NOMO-1 treated with dmso at 0.1 percent for 144 hours (cell line): ENCODE results near the gene SEMA3D.

ENCODE experiments used
- DNase-seq: peaks from one replicate; lab custom pipeline; 2025; ENCODE audit not compliant: unreplicated experiment; lab: John Stamatoyannopoulos, UW

Gene SEMA3D

DNA sequence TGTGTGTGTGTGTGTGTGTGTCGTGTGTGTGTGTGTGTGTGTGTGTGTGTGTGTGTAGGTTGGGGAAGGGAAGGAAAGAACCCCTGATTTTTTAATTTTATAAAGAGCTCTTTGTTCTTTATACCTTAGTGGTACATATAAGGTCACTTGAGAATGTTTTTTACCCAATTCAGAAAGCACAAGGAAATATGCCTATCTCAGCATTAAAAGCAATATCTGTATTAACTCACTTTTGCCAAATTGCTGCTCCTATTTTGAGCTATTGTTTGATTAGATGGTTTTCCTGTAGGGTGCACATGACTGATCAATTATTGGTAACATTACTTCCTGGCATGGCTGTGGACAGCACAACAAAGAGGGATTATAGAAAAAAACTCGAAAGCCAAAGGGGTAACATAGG, 60.5 kb downstream of the SEMA3D start:
- DNase-seq, result no peak

DNA sequence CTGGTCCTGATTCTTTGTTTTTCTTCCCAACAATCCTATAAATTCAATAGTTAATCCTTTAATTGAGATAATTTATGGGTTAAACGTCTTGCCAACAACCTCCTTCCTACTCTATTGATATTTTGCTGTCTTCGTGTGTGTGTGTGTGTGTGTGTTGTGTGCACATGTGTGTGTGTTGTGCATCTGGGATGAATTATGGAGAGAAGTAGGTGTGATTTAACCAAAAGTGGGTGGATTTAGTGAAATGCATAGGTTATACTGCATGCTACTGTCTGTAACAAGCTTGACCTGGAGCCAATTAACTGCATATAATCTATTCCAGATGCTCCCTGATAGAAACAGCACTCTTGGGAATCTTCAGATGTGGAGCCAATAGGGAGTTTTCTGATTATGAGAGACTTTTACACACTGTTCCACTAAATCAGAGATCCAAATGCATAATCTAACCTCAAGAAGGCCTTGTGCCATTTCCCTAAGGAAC, 61.2 kb downstream of the SEMA3D start:
- no peak for DNase-seq

DNA sequence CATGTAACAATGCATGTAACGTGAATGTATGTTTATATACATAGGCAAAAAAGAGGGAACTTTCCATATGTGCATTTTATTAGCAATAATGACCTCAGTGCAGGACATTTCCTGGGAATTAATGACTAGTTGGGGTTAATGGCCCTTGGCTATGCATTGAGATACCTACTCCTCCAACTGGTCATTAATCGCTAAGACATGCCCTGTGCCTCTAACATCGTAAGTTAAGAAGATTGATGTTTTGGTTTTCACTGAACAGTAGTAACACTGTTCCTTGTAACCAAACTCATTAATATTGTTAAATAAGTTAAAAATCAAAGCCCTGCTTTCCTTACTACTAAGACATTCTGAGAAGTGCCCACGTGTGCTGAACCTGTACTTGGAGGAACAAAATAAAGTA, 61.7 kb downstream of the SEMA3D start:
- no peak for DNase-seq

DNA sequence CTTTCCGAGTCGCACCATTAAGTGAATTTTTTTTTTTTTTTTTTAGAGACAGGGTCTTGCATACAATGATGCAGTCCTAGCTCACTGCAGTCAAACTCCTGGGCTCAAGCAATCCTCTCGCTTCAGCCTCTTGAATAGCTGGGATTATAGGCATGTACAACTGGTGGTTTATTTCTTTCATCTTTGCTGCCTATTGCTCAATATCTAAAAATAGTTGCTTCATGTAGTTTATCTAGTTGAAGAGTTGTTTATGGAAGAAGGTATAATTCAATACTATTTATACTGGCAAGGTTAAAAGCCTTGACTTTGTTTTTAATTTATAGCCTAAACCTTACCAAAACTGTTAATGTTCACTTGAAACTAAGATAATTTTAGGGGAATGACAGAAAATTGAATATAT, 66.9 kb downstream of the SEMA3D start:
- DNase-seq, result no peak

DNA sequence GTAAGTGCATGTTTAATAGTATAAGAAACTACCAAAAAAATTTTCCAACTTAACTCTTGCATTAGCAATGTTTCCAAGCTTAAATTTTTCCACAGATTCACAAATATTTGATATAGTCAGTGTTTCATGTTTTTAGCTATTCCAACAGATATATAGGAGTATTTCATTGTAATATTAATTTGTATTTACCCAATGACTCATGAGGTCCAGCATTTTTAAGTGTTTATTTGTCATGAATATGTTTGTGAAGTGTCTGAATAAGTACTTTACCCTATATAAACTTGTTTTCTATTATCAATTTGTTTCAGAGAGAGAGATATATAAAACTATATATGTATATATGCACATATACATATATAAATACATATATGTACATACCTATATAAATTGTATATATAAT, 71.0 kb downstream of the SEMA3D start:
- no peak for DNase-seq

DNA sequence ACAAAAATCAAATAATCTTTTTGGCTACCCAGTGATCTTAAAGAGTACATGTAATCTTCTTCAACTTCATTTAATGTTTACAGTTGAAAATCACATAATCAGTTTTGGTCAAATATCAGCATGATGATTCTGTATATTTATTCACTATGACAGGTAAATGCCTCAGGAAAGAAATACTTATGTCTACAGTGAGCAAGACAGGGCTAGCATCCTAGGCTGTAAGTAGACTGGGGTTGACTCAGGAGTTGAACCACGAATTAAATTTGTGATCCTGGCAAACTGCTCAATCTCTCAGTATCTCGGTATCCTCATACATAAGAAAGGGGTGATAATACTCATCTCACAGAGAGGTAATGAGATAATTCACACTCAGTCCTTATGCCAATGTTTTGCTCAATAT, 71.8 kb downstream of the SEMA3D start:
- no peak for DNase-seq

DNA sequence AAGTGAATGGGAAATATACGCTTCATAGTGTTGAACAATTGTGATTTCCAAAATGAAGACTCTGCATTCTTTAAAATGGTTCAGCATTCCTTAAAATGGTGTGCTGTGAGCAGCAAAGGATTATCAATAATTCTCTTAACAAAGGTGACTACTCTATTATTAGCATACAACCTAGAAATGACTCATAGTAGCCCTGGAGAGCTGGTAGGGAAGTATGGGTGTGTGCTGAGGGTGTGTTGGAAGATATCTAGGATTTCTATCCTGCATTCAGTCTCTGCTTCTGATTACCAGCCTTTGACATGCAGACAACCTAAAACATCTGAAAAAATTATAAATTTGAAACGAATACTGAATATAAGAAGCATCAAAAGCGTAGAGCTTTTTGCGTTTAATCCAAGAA, 72.5 kb downstream of the SEMA3D start:
- no peak for DNase-seq

DNA sequence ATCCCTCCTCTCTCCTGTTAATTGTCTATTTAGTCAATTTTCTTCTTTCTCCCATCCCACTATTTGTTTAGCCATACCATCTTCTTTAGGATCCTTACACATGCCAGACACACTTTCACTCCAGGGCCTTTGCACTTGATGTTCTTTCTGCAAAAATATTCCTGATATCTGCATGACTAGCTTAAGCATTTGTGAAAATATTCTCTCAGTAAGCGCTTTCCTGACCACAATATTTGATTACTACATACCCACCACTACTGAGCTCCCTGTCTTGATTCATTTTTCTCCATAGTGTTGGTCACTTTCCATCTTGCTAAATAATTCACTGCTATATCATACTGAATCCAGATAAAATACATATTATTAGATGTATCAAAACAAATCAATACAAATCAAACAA, 75.1 kb downstream of the SEMA3D start:
- no peak for DNase-seq

DNA sequence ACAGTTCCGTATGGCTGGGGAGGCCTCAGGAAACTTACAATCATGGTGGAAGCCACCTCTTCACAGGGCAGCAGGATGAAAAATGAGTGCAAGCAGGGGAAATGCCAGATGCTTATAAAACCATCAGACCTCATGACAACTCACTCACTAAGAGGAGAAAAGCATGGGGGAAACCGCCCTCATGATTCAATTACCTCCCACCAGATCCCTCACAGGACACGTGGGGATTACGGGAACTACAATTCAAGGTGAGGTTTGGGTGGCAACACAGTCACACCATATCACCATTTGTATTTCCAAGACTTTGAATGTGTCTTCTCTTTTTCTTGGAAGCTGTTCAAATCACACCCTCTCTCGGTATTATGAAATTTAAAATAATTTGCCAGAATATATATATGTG, 80.1 kb downstream of the SEMA3D start:
- DNase-seq, result no peak

DNA sequence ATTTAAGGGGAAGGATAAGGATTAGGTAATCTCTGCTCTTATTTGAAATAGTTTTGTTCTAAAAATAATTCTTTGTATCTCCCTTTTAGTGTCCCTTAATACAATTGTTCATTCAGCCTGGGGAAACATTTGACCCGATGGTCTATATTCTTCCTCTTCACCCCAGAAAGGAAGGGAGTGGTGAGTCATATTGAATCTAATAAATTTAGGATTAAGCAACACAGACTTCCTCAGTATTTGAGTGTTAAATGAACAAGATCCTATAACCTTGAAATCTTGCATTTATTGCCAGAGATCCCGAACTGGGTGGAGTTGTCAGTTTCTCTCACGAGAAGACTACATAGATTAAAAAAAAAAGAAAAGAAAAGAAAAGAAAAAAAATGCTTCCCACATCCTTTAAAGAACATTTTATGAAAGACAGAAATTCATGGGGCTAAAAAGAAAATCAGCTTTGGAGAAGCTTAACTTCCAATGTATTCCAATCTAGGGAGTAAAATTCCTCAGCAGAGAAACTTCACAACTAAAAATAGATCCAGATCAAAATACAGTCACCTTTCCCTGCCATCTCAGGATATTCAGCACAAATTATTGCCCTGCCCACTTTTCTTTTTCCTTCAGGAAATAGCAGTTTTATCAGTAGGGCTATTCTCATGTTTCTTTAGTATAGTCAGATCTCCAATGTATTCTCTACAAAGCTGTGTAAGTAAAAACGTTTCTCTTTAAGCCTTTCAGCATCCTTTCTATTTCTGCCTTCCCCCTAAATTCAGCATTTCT, 82.2 kb downstream of the SEMA3D start:
- DNase-seq, result peak; percentile 65

DNA sequence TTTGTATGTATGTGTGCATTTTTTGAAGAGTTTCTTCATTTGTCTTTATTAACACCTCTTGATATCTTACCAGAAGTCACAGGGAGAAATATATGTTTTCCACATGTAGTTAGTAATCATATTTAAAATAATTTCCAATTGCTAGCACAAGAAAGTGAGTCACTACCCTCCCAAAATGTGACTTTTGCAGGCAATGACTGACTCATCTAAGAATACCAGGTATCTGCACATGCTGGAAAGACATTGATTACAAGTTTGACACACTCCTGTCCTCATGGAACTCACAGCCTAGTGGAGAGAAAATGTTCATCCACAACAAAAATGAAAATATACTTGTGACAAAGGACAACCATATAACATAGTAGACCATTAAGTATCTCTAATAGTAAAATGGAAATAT, 82.9 kb downstream of the SEMA3D start:
- no peak for DNase-seq

DNA sequence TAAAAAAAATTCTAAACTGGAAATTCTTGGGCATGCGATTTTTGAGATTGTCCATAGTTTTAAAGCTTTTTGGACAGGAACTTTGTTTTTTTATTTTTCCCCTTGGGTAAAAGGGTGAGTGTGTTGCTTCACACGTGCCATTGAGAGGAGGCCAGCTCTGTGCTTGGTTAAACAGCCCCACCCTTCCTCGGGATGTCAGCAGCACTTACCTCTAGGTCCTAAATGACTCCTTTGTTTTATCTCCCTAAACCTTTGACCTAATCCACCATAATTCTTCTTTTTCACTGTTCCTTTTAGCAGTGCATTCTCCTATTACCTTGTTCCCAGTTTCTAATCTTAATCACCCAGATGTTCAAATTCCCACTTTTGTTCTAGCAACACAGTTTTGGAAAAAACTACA, 83.5 kb downstream of the SEMA3D start:
- no peak for DNase-seq

DNA sequence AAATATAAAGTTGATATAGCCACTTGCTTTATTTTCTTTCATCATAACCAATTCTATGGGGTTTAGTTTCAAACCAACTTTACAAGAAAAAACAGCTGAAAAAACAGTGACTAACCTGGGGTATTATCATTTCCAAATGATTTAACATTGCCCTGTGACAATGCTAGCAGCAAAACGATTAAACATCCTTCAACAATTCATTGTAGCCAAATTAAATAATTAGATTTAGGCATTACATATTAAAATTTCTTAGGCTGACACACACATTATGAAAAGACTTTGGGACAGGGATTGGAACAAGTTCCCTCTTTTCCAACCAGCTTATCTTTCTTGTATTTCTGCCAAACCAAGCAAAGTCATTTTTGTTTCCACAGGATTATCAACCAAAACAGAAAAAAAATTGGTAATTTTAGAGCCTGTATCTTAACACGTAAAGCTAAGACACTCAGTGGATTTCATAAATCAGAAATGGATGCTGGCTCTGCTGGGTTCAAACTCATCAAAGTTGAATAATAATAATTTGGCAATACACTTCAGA, 84.0 kb downstream of the SEMA3D start:
- no peak for DNase-seq

DNA sequence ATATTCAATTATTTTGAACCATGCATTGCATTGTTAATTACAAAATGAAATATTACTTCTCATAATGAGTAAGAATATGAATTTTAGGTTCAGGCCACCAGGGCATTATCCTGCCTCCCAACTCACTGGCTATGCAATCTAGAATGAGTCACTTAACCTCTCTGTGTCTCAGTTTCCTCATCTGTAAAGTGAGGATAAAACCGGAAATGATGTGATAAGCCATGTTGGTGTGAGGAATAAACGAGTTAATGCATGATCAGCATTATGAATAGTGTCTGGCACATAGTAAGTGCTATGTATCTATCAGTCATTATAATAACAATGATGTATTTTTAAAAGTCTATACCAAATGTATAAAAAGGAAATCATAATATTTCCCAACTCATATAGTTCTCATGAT, 85.5 kb downstream of the SEMA3D start:
- DNase-seq, result no peak

DNA sequence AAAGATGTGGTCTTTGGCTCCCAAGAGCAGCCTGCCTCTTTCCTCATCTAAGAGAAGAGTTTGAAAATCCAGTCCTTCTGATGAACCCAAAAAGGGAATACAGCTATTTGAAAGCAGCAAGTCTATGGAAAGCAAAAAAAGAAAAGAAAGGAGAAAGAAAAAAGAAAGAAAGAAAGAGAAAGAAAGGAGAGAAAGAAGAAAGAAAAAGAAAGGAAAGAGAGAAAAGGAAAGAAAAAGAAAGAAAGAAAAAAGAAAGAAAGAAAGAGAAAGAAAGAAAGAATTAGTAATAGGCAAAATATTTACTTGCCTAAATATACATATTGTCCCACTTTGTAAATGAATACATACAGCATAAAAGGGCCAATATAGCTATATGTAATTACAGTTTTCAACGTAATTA, 89.0 kb downstream of the SEMA3D start:
- no peak for DNase-seq

DNA sequence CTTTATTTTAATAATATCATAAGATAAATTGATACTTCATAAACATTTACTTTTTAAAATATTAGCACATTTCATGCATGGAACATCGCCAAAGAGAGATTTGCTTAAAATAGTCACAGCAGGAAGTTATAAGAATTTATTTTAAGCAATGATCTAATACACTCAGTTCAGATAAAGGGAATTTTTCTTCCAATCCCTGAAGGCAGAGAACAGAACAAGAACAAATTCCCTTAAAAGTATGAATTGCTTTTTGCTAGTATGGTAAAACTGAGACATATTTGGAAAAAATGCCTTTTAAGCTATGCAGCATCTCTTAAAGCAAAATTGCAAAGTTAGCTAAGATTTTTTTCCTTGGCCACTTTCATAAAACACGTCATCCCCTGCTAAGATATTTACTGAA, 91.0 kb downstream of the SEMA3D start:
- no peak for DNase-seq

DNA sequence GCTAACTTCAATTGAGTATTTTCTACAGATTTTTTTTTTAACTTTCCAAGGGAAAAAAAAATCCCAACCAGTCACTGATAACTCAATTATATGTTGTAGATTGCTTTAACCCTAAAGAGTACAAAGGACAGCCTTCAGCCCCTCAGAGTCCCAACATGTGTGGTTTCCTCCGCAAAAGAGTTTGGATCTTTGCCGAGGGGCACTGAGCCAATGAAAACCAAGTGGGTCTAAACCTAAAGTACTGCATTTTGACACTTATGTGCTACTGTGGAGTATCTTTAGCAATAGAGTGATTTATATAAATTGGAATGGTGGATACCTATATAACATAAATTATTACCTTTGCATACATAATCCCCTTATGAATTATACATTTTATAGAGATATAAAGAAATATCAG, 91.5 kb downstream of the SEMA3D start:
- DNase-seq, result no peak

DNA sequence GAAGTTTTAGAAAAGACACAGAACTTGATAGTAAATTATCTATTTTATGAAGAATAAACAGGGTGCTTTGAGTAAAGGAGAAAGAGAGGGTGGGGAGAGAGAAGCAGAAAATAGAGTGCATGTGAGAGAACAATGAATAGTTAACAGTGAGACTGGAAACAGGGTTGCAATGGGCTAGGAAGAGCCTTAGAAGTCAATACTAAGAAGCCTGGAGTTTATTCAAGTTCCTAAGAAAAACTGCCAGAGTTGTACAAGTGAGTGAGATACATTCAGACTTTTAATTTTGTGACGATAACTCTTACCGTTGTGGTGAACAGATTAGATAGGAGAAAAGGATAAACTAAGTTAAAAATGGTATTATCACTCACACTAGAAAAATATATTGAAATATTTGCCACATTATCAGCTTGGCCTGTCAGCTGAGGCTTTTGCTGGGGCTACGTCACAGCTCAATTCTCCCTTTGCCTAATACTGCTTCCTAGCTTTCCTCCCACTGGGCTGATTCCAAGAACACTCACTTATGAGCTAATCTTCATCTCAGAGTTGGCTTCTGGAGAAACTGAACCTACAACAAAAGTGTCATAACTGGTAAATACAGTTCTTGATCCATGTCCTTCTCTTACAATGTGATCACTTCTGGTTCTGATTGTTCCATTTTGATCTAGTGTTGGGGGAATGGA, 92.7 kb downstream of the SEMA3D start:
- no peak for DNase-seq

DNA sequence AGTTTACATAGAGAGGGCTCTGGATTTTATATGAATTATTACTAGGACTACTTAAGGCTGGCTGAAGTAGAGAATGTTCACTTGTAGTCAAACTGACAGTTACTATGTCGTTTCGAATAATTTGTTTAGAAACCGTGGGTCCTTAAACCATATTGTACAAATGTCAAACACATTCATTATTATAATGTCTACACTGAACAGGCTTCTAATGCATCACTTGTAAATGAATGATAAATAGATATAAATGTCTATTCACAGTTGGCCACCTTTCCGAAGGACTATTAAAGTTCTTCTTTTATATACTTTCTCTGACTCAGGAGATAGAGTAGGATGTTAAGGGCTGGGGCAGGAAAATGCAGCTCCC, 95.3 kb downstream of the SEMA3D start:
- DNase-seq, result no peak

DNA sequence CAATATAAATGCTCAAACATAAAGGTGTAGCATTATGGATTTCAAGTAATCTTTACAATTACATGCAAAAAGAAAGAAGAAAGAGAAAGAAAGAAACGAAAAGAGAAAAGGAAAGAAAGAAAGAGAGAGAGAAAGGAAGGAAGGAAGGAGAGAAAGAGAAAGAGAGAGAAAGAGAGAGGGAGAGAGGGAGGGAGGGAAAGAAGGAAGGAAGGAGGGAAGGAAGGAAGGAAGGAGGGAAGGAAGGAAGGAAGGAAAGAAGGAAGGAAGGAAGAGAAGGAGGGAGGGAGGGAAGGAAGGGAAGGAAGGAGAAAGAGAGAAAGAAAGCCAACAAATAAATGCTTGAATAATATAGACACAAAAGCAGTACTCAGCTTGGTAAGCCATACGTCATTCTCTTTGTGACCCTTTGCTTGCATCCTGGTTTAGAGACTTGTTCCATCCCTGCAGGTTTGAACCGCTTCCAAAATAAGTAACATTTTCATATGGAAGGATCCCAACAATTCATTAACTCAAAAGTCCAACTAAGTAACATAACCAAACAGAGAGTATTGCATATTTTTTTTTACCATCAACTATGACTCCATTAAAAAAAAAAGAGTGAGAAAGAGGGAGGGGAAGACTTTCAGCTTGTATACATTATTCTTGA, 95.8 kb downstream of the SEMA3D start:
- DNase-seq, result no peak

DNA sequence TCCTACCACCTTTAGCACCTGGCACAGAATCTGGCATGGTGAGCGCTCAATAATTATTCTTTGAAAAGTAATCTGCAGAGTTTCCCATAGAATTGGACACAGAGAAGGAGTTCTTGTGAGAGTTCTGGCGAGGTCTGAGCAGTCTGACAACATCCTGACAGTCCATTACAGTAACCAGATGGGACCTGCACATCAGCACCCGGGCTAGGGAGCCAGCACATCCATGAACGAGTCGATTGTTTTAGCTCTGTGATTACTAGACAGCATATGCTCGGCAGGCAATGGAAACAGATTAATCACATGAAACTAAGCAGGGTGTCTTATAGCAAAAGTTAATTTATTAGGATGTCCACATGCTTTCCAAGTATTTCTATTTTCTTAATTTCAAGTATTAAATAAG, 96.7 kb downstream of the SEMA3D start:
- no peak for DNase-seq

DNA sequence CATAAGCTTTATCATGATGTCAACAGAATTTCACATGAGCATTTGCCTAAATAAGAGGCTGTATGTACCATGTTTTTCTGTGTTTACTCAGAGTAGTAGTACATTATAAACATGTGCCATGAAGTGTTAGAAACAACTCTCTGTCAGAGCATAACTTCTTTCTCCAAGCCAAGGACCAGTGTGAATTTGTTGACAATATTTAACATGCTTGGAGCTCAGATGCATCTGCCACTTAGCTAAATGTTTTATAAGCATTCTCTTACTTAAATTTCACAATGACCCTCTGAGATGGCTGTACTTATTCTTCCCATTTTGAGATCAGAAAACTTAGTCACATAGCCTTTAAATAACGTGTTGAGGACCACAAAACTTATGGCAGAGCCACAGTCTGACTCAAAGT, 105.0 kb downstream of the SEMA3D start:
- no peak for DNase-seq
